ENCODE results near the gene SPSB1. TPM values are rescaled to one million over a fixed set of nuclear protein-coding genes. Genes with fewer than 3 reads are reported as not detected.

The SPSB1 gene
- total and polyA plus RNA-seq, 10 of the 15 experiments (the other 5 are each of a cell fraction or from before 2014, with no cell fraction given), result 0.02 to 2.0 (median 0.90) TPM; not detected in 1

DNA sequence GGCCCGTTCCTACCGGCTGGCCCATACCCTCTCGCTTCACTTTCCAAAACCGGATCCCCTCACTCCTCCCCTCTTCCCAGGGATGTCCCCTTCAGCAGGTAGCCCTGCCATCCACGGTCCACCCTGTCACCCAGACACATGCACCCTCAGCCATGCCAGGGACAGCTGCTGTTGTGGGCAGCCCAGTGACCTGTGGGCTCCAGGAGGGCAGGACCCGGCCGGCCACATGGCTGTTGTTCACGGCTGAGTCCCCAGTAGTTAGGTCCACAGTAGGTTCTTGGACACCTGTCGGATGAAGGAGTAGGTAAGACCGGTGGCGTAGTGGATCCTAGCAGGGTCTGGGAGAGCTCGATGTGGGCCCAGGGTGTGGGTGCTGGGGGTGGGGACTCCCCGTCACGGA is 12.5 kb downstream of the SPSB1 start:
- H3K4me2 ChIP-seq (ENCODE audit: control insufficient read depth, insufficient read depth), result no peak overlapping the region
- DNase-seq (ENCODE audit: low read depth, low spot score) (no peak), ATAC-seq (no peak), FAIRE-seq (no peak)
- H3K27ac ChIP-seq (ENCODE audit: control insufficient read depth, insufficient read depth), result no peak overlapping the region
- RAD21 ChIA-PET (ENCODE audit: unreplicated experiment), result no interaction called here
- H3K36me3 ChIP-seq (ENCODE audit: control insufficient read depth in 2 of 2, insufficient read depth in 2 of 2, low read length in 1 of 2), result no peaks in the 10 kb centered on the region
- no peaks in the 10 kb centered on the region for H3K79me2 ChIP-seq (ENCODE audit: control insufficient read depth, insufficient read depth, low read length)
- SMC1A ChIA-PET (ENCODE audit: uncharacterized antibody, unreplicated experiment), result no interaction called here
- no peaks in the 10 kb centered on the region; a peak in 1 of 4 replicates for H3K27me3 ChIP-seq (replicated peaks in 1 of 2; ENCODE audit: control insufficient read depth in 2 of 2, insufficient read depth in 2 of 2, low read length in 1 of 2)
- in situ Hi-C loops (cut with MboI), result no loop called here
- no peak overlapping the region for H3K9ac ChIP-seq (ENCODE audit: control insufficient read depth, insufficient read depth, low read length)
- no peaks in the 10 kb centered on the region for H4K20me1 ChIP-seq (ENCODE audit: control insufficient read depth, insufficient read depth)
- TF ChIP-seq, protein P1, sequence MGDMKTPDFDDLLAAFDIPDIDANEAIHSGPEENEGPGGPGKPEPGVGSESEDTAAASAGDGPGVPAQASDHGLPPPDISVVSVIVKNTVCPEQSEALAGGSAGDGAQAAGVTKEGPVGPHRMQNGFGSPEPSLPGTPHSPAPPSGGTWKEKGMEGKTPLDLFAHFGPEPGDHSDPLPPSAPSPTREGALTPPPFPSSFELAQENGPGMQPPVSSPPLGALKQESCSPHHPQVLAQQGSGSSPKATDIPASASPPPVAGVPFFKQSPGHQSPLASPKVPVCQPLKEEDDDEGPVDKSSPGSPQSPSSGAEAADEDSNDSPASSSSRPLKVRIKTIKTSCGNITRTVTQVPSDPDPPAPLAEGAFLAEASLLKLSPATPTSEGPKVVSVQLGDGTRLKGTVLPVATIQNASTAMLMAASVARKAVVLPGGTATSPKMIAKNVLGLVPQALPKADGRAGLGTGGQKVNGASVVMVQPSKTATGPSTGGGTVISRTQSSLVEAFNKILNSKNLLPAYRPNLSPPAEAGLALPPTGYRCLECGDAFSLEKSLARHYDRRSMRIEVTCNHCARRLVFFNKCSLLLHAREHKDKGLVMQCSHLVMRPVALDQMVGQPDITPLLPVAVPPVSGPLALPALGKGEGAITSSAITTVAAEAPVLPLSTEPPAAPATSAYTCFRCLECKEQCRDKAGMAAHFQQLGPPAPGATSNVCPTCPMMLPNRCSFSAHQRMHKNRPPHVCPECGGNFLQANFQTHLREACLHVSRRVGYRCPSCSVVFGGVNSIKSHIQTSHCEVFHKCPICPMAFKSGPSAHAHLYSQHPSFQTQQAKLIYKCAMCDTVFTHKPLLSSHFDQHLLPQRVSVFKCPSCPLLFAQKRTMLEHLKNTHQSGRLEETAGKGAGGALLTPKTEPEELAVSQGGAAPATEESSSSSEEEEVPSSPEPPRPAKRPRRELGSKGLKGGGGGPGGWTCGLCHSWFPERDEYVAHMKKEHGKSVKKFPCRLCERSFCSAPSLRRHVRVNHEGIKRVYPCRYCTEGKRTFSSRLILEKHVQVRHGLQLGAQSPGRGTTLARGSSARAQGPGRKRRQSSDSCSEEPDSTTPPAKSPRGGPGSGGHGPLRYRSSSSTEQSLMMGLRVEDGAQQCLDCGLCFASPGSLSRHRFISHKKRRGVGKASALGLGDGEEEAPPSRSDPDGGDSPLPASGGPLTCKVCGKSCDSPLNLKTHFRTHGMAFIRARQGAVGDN (IDR thresholded peaks at IDR 0.05), result no peak
- TF ChIP-seq CREB1 (IDR thresholded peaks at IDR 0.05; ENCODE audit: low read depth) (no peak), CHD4 (IDR thresholded peaks at IDR 0.05) (no peak)
- H2AFZ ChIP-seq (ENCODE audit: control insufficient read depth, low read depth, low read length), result no peak overlapping the region
- no peaks in the 10 kb centered on the region for H3K4me1 ChIP-seq (ENCODE audit: control insufficient read depth, insufficient read depth, low read length)
- intact Hi-C loops (cut with micrococcal nuclease; ENCODE audit: unreplicated experiment), result no loop called here
- 59% methylated on average over 14 of the region's 14 CpGs for WGBS (ENCODE audit: insufficient coverage, insufficient replicate concordance, low lambda C conversion rate, missing lambda C conversion rate)
- H3K9me3 ChIP-seq (replicated peaks; ENCODE audit: control insufficient read depth, insufficient read depth, low read length), result no peaks in the 10 kb centered on the region
- POLR2A ChIA-PET, result no interaction called here
- no TSS peak for BruUV-seq (replicated peaks)
- CTCF ChIA-PET, result interaction anchor here (0.6 to 2.4 kb wide), 2 partner anchors 150 to 197 kb away, joined by 3 to 6 read pairs; no protein-coding TSS in a partner anchor
- H3K4me3 ChIP-seq, result no peak overlapping the region

GRCh38 chr1:9306006-9306405 is 13.3 kb downstream of the SPSB1 start:
- H3K27me3 ChIP-seq (replicated peaks in 1 of 2; ENCODE audit: control insufficient read depth in 2 of 2, insufficient read depth in 2 of 2, low read length in 1 of 2), result no peaks in the 10 kb centered on the region; a peak in 1 of 4 replicates
- FAIRE-seq, result no peak
- H3K9me3 ChIP-seq (replicated peaks; ENCODE audit: control insufficient read depth, insufficient read depth, low read length), result no peaks in the 10 kb centered on the region
- ChIA-PET POLR2A (no interaction called here), SMC1A (ENCODE audit: uncharacterized antibody, unreplicated experiment) (no interaction called here), CTCF (interaction anchor here (0.6 kb wide), 1 partner anchor 198 kb away, joined by 3 read pairs; no protein-coding TSS in a partner anchor), RAD21 (ENCODE audit: unreplicated experiment) (no interaction called here)
- no peak for DNase-seq (ENCODE audit: low read depth, low spot score)
- H3K36me3 ChIP-seq (ENCODE audit: control insufficient read depth in 2 of 2, insufficient read depth in 2 of 2, low read length in 1 of 2), result no peaks in the 10 kb centered on the region
- H3K4me3 ChIP-seq, result no peak overlapping the region
- no peak overlapping the region for H2AFZ ChIP-seq (ENCODE audit: control insufficient read depth, low read depth, low read length)
- ATAC-seq, result no peak
- no peaks in the 10 kb centered on the region for H4K20me1 ChIP-seq (ENCODE audit: control insufficient read depth, insufficient read depth)
- no peaks in the 10 kb centered on the region for H3K4me1 ChIP-seq (ENCODE audit: control insufficient read depth, insufficient read depth, low read length)
- no TSS peak for BruUV-seq (replicated peaks)
- no peaks in the 10 kb centered on the region for H3K79me2 ChIP-seq (ENCODE audit: control insufficient read depth, insufficient read depth, low read length)
- intact Hi-C loops (cut with micrococcal nuclease; ENCODE audit: unreplicated experiment), result no loop called here
- in situ Hi-C loops (cut with MboI), result no loop called here
- 75% methylated on average over 14 of the region's 14 CpGs for WGBS (ENCODE audit: insufficient coverage, insufficient replicate concordance, low lambda C conversion rate, missing lambda C conversion rate)
- H3K27ac ChIP-seq (ENCODE audit: control insufficient read depth, insufficient read depth), result no peak overlapping the region
- no peak overlapping the region for H3K4me2 ChIP-seq (ENCODE audit: control insufficient read depth, insufficient read depth)
- no peak overlapping the region for H3K9ac ChIP-seq (ENCODE audit: control insufficient read depth, insufficient read depth, low read length)
- no peak for TF ChIP-seq PAX5 (IDR thresholded peaks at IDR 0.05; ENCODE audit: borderline replicate concordance, low read depth, low read length)
- TF ChIP-seq, protein P2, sequence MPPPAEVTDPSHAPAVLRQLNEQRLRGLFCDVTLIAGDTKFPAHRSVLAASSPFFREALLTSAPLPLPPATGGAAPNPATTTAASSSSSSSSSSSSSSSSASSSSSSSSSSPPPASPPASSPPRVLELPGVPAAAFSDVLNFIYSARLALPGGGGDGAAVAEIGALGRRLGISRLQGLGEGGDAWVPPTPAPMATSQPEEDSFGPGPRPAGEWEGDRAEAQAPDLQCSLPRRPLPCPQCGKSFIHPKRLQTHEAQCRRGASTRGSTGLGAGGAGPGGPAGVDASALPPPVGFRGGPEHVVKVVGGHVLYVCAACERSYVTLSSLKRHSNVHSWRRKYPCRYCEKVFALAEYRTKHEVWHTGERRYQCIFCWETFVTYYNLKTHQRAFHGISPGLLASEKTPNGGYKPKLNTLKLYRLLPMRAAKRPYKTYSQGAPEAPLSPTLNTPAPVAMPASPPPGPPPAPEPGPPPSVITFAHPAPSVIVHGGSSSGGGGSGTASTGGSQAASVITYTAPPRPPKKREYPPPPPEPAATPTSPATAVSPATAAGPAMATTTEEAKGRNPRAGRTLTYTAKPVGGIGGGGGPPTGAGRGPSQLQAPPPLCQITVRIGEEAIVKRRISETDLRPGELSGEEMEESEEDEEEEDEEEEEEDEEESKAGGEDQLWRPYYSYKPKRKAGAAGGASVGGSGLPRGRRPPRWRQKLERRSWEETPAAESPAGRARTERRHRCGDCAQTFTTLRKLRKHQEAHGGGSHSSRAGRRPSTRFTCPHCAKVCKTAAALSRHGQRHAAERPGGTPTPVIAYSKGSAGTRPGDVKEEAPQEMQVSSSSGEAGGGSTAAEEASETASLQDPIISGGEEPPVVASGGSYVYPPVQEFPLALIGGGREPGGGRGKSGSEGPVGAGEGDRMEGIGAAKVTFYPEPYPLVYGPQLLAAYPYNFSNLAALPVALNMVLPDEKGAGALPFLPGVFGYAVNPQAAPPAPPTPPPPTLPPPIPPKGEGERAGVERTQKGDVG (CRISPR knock-in tag; IDR thresholded peaks at IDR 0.05), result no peak
- TF ChIP-seq, protein P3, sequence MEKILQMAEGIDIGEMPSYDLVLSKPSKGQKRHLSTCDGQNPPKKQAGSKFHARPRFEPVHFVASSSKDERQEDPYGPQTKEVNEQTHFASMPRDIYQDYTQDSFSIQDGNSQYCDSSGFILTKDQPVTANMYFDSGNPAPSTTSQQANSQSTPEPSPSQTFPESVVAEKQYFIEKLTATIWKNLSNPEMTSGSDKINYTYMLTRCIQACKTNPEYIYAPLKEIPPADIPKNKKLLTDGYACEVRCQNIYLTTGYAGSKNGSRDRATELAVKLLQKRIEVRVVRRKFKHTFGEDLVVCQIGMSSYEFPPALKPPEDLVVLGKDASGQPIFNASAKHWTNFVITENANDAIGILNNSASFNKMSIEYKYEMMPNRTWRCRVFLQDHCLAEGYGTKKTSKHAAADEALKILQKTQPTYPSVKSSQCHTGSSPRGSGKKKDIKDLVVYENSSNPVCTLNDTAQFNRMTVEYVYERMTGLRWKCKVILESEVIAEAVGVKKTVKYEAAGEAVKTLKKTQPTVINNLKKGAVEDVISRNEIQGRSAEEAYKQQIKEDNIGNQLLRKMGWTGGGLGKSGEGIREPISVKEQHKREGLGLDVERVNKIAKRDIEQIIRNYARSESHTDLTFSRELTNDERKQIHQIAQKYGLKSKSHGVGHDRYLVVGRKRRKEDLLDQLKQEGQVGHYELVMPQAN (conservative IDR thresholded peaks at IDR 0.05), result no peak
- TF ChIP-seq SMAD1 (IDR thresholded peaks at IDR 0.05; ENCODE audit: low read depth, partially characterized antibody), result no peak
- TF ChIP-seq MEF2A (IDR thresholded peaks at IDR 0.05; ENCODE audit: insufficient read depth, low read depth, low read length), result no peak

Measured in GM12878 (cell line).